NCI-H2171 (cell line): ENCODE measurements around the gene CSNK1G3.
"Not testable (repeated sequence)": the region's sequence is repeated elsewhere in the genome, so short reads cannot be mapped to it uniquely, and the experiment has no call there.

Experiments used
- DNase-seq: peaks from one replicate; lab custom pipeline; 2025; lab: John Stamatoyannopoulos, UW

The CSNK1G3 gene

GRCh38 chr5:123561230-123561629 lies 49.3 kb downstream of the CSNK1G3 start:
- DNase-seq, result no peak

- DNase-seq, result no peak
Observed at GRCh38 chr5:123571927-123572326, 60.0 kb downstream of the CSNK1G3 start.

GRCh38 chr5:123578390-123578789 lies 66.4 kb downstream of the CSNK1G3 start:
- no peak for DNase-seq

- DNase-seq, result no peak
Observed at GRCh38 chr5:123579410-123579809, 67.4 kb downstream of the CSNK1G3 start.

- no peak for DNase-seq
Observed at GRCh38 chr5:123582550-123583285, 70.7 kb downstream of the CSNK1G3 start.

GRCh38 chr5:123585871-123586270 lies 73.9 kb downstream of the CSNK1G3 start:
- DNase-seq, result no peak

GRCh38 chr5:123594434-123594833 lies 82.5 kb downstream of the CSNK1G3 start:
- DNase-seq, result no peak

GRCh38 chr5:123597018-123597417 lies 85.0 kb downstream of the CSNK1G3 start:
- DNase-seq, result no peak

GRCh38 chr5:123598028-123598689 lies 86.2 kb downstream of the CSNK1G3 start:
- no peak for DNase-seq

- DNase-seq, result no peak
Observed at GRCh38 chr5:123599171-123599570, 87.2 kb downstream of the CSNK1G3 start.

DNA sequence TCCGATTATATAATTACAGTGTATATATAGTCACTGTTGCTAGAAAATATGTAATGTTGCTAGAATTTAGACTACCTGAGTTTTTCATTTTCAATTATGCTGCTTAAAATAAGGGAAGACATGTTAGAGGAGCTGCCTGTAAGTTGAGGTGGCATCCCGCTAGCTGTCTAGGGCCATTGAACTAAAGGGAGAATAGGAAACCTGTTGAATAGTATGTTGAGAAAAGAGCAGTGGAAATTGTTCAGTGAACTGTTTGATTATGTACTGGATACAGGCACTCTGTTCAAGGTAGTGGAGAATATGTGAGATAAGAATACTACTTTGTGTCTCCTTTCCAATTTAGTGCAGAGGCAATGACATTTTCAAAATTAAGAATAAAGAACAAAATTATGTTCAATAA lies 89.6 kb downstream of the CSNK1G3 start:
- no peak for DNase-seq

DNA sequence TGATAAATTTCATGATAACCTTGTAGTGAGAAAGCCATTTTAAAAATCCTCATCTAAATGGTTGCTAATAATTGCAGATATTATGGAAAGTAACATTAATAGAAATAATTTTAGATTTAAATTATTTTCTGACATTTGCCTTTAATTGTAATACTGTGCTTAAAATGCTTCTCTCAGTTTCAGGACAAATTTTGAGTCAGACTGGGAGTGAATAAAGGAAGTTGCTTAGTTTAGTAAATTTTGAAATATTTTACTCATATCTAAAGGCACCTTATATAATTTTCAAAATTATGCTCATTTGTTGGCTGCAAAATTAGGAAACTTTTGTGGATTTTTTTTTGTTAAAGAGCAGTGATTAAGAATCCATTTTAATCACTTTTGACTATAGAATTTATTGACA lies 93.8 kb downstream of the CSNK1G3 start:
- no peak for DNase-seq

- no peak for DNase-seq
Observed at GRCh38 chr5:123610209-123610608, 98.2 kb downstream of the CSNK1G3 start.

DNA sequence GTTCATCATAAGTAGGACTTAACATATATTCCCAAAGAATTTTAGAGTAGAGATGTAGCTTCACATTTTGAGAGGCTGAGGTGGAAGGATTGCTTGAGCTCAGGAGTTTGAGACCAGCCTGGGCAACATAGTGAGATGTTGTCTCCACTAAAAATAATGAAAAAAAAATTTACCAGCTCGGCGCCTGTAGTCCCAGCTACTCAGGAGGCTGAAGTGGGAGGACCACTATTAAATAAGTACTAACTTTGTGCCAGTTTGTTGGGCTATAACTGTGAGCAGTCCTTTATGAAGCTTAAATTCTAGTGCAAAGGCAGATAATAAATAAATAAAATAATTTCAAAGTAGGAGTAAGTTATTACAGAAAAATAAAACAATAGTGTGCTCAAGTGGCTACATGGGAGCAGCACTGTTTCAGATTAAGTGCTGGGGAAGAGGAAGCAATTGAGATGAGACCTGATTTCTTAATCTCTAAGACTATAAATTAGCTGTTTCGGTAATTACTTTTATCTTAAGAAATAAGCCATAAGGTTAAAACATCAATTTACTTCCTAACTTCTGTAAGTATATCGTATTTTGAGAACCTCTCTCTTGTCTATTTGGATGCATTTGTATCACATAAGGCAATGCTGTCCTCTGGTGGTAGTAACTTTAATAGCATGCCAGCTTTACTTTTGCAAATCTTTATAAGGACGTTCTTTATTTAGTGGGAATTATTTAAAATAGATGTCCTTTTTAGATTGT lies 98.9 kb downstream of the CSNK1G3 start:
- no peak for DNase-seq

DNA sequence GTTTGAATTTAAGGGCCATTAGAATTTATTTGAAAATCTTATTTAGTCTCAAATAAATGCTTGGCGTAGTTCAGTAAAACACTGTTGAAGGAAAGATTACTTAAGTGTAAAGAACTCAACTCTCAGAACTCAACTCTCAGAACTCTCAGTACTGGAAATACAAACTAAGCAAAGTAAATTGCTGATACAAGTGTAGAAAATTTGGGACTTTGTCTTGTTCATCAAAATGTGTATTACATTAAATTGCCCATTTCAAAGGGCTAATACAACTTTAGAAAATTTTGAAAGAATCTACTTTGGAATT lies 99.4 kb downstream of the CSNK1G3 start:
- DNase-seq, result no peak

DNA sequence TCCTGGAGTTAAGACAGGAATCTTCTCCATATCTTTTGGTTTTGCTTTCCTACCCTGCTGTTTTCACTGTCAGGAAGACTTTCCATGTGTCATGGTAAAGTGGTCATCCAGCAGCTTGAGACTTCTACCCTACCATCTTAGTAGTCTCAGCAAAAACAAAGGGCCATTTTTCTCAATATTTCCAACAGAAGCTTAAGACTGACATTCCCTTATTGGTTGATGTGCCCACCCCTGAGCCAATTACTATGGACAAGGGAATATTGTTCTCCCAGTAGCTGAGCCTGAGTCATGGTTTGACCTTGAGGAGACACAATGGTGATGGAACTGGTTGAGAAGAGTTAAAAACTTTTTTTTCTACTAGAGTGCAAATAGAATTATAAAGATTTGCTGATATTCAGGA lies 105.6 kb downstream of the CSNK1G3 start:
- no peak for DNase-seq

- DNase-seq, result no peak
Observed at GRCh38 chr5:123626051-123626450, 114.1 kb downstream of the CSNK1G3 start.

DNA sequence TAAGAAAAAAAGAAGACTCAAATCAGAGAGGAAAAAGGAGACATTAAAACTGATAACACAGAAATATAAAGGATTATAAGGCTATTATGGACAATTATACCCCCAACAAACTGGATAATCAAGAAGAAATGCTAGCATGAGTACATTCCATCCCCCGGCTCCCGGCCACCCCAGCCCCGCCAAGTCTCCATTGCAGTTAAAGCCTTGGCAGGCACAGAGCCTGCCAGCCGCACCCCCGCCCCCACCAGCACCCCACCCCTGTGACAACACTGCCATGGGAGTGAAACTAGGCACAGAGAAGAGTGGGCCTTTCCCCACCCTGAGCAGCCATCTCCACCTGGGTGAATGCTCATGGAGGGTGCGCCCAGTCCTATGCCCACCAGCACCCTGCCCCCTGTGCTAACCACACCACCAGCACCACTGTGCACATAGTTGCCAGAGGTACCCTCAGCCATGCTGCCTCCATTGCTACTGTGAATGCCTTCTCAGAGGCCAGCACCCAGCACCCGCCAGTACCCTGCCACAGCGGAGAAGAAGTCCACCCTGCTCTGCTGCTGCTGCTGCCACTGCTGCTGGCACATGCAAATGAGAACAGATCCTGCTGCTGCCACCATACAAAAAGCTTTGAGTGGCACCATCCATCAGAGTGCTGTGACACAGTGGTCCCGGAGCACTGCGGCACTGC lies 117.0 kb downstream of the CSNK1G3 start:
- DNase-seq, result no peak

- no peak for DNase-seq
Observed at GRCh38 chr5:123636006-123636405, 124.0 kb downstream of the CSNK1G3 start.

- not testable (repeated sequence) for DNase-seq
Observed at GRCh38 chr5:123637028-123637427, 125.1 kb downstream of the CSNK1G3 start.

GRCh38 chr5:123639244-123639643 lies 127.3 kb downstream of the CSNK1G3 start:
- no peak for DNase-seq

DNA sequence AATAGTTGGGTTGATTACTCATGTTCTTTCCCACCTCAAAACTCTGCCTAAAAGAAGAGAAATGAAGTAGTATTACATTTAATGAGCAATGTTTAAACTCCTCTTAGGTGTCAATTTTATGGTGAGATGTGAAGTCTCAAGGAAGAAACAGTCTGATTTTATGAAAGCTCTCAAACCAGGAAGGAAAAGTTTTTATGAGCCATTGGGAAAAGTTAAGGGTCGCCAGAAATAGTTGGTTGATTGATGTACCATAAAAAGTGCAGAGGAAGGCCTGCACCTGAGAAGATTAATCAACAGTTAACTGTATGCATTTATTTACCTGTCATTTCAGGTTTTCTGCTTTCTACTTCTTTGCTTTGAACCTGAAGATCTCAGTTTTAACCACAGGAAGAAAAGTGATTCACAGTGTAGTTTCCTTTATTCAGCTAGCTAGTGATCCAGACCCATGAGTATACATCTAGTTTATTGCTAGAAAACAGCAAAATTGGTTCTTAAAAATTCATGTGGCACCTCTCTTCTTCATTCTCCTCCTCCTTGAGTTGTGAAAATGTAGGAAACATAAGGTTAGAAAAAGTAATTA lies 133.1 kb downstream of the CSNK1G3 start:
- DNase-seq, result no peak
